OCI-LY1 (cell line): ENCODE measurements around the gene COL3A1.
A peak's percentile ranks its signal among the peaks of the same experiment; 100 is the strongest.

Experiments used
- H2AFZ ChIP-seq: fragments of 200-600 bp; sonication (generic), shearing (Covaris generic); 2 replicates; pipeline ENCODE4 v1.6.0; 2014; ENCODE audit warnings: antibody characterized with exemption, mild to moderate bottlenecking, low read length
- H3F3A ChIP-seq: fragments of 200-600 bp; sonication (generic), shearing (Covaris generic); 2 replicates; pipeline ENCODE4 v1.6.0; 2014; ENCODE audit warnings: mild to moderate bottlenecking, antibody characterized with exemption, low read length, moderate library complexity; ENCODE audit not compliant: insufficient read depth
- H3K27ac ChIP-seq: fragments of 200-600 bp; sonication (generic); 2 replicates; pipeline ENCODE4 v1.5.1; 2014; ENCODE audit warnings: low read length, mixed run types, mild to moderate bottlenecking, low read depth; ENCODE audit not compliant: poor library complexity, severe bottlenecking
- H3K27me3 ChIP-seq: fragments of 200-600 bp; sonication (generic); 2 replicates; pipeline ENCODE4 v1.6.0; 2014; ENCODE audit warnings: antibody characterized with exemption, mild to moderate bottlenecking, low read length, moderate library complexity; ENCODE audit not compliant: insufficient read depth
- H3K36me3 ChIP-seq: fragments of 200-600 bp; sonication (generic); 2 replicates; pipeline ENCODE4 v1.6.1; 2014; ENCODE audit warnings: mild to moderate bottlenecking, antibody characterized with exemption, low read length, moderate library complexity, mixed read lengths; ENCODE audit not compliant: insufficient read depth
- H3K4me1 ChIP-seq: fragments of 200-600 bp; sonication (generic); 2 replicates; pipeline ENCODE4 v1.5.1; 2014; ENCODE audit warnings: mild to moderate bottlenecking, low read length, moderate library complexity; ENCODE audit not compliant: insufficient read depth, severe bottlenecking
- H3K4me2 ChIP-seq: fragments of 200-600 bp; sonication (generic), shearing (Covaris generic); 2 replicates; pipeline ENCODE4 v1.6.1; 2014; ENCODE audit warnings: low read length
- H3K4me3 ChIP-seq: fragments of 200-600 bp; sonication (generic); 2 replicates; pipeline ENCODE4 v1.5.1; 2014; ENCODE audit warnings: low read length, low read depth, mild to moderate bottlenecking, mixed read lengths; ENCODE audit not compliant: poor library complexity, severe bottlenecking
- H3K79me2 ChIP-seq: fragments of 200-600 bp; shearing (Covaris generic); 2 replicates; pipeline ENCODE4 v1.6.1; 2016; ENCODE audit warnings: mixed run types, low read length, mixed read lengths; ENCODE audit not compliant: insufficient read depth
- H3K9ac ChIP-seq: fragments of 200-600 bp; sonication (generic), shearing (Covaris generic); 2 replicates; pipeline ENCODE4 v1.6.1; 2014; ENCODE audit warnings: mild to moderate bottlenecking, low read length, mixed read lengths
- H3K9me2 ChIP-seq: fragments of 200-600 bp; sonication (generic), shearing (Covaris generic); 2 replicates; pipeline ENCODE4 v1.6.1; 2014; ENCODE audit warnings: low read depth, mild to moderate bottlenecking, low read length, mixed read lengths
- H3K9me3 ChIP-seq: fragments of 200-600 bp; shearing (Covaris generic); 2 replicates; pipeline ENCODE4 v1.6.1; 2014; ENCODE audit warnings: low read length, mixed read lengths
- H4K20me1 ChIP-seq: fragments of 200-600 bp; sonication (generic), shearing (Covaris generic); 2 replicates; pipeline ENCODE4 v1.6.0; 2016; ENCODE audit warnings: mild to moderate bottlenecking, low read length; ENCODE audit not compliant: insufficient read depth
- EZH2 ChIP-seq: fragments of 200-600 bp; sonication (generic), shearing (Covaris generic); IDR thresholded peaks from 2 replicates; pipeline ENCODE4 v1.8.0; 2017; ENCODE audit warnings: borderline replicate concordance, mixed run types, mild to moderate bottlenecking, antibody characterized with exemption, low read length, moderate library complexity, mixed read lengths
- TF ChIP-seq, protein P1 (sequence below): fragments of 200-600 bp; sonication (generic), shearing (Covaris generic); IDR thresholded peaks from 2 replicates; pipeline ENCODE4 v1.5.1; 2017; ENCODE audit warnings: mild to moderate bottlenecking, antibody characterized with exemption, low read length, moderate library complexity, mixed read lengths

COL3A1 gene

DNA sequence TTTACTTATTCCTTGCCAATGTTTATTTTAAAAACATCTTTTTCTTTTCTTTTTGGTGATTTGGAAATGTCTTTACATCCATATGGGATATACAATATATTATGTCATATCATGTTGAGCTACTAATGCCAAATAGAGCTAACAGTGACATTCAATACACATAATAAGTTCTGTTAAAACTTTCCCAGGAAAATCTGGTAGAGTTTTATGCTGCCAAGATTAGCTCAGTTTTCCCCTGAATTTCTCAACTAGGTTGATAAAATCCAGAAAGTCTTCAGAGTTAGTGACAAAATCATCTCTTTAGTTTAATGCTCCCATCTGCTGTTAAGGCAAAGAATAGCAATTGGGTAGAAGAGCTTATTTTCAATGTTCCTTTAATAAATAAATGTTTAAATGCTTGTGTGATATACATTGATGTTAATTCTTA, 9.9 kb downstream of the COL3A1 start:
- Histone ChIP-seq H3F3A (no peaks in the 10 kb centered on the region), H3K4me3 (no peak overlapping the region), H3K4me2 (no peak overlapping the region), H3K27me3 (no peaks in the 10 kb centered on the region), H2AFZ (no peak overlapping the region), H3K36me3 (no peaks in the 10 kb centered on the region), H3K79me2 (no peaks in the 10 kb centered on the region), H4K20me1 (no peaks in the 10 kb centered on the region), H3K9me3 (no peaks in the 10 kb centered on the region), H3K27ac (no peak overlapping the region), H3K9me2 (no peaks in the 10 kb centered on the region), H3K9ac (no peak overlapping the region), H3K4me1 (peaks cover 25% of the 10 kb centered on the region)
- no peak for TF ChIP-seq EZH2
- TF ChIP-seq, protein P1, sequence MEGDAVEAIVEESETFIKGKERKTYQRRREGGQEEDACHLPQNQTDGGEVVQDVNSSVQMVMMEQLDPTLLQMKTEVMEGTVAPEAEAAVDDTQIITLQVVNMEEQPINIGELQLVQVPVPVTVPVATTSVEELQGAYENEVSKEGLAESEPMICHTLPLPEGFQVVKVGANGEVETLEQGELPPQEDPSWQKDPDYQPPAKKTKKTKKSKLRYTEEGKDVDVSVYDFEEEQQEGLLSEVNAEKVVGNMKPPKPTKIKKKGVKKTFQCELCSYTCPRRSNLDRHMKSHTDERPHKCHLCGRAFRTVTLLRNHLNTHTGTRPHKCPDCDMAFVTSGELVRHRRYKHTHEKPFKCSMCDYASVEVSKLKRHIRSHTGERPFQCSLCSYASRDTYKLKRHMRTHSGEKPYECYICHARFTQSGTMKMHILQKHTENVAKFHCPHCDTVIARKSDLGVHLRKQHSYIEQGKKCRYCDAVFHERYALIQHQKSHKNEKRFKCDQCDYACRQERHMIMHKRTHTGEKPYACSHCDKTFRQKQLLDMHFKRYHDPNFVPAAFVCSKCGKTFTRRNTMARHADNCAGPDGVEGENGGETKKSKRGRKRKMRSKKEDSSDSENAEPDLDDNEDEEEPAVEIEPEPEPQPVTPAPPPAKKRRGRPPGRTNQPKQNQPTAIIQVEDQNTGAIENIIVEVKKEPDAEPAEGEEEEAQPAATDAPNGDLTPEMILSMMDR, result peak; percentile 37

DNA sequence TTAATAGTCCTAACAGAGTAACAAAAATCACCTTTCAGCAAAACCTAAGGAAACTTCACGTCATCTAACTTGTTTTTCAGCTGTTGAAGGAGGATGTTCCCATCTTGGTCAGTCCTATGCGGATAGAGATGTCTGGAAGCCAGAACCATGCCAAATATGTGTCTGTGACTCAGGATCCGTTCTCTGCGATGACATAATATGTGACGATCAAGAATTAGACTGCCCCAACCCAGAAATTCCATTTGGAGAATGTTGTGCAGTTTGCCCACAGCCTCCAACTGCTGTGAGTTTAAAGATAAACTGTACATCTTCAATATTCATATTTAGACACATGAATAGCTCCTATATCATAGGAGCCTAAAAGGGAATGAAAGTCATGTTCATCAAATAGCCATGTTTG, 10.5 kb downstream of the COL3A1 start:
- Histone ChIP-seq H3K79me2 (no peaks in the 10 kb centered on the region), H4K20me1 (no peaks in the 10 kb centered on the region), H3K4me1 (peaks cover 19% of the 10 kb centered on the region), H3K9me3 (no peaks in the 10 kb centered on the region), H3K27ac (no peak overlapping the region), H3F3A (no peaks in the 10 kb centered on the region), H3K9ac (no peak overlapping the region), H2AFZ (no peak overlapping the region), H3K36me3 (no peaks in the 10 kb centered on the region), H3K4me3 (no peak overlapping the region), H3K27me3 (no peaks in the 10 kb centered on the region), H3K4me2 (no peak overlapping the region), H3K9me2 (no peaks in the 10 kb centered on the region)
- TF ChIP-seq, protein P1, result no peak
- TF ChIP-seq EZH2, result no peak

DNA sequence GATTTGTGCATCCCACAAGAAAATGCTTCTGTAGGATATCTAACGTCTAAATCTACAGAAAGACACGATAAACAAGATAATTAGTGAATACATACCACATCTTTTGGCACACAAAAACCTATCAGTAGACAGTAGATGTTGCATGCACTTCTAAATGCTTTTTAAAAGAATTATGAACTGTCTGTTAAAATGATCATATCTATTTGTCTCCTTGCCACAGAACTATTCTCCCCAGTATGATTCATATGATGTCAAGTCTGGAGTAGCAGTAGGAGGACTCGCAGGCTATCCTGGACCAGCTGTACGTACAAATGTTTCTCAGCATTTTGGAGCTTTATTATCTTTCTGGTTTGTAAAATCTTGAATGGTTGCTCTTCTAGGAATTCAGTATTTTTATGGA, 12.7 kb downstream of the COL3A1 start:
- no peaks in the 10 kb centered on the region for H3K9me2 ChIP-seq
- H3K9me3 ChIP-seq, result no peaks in the 10 kb centered on the region
- no peaks in the 10 kb centered on the region for H3K36me3 ChIP-seq
- H3K4me2 ChIP-seq, result no peak overlapping the region
- no peak overlapping the region for H3K27ac ChIP-seq
- H3K4me1 ChIP-seq, result peaks cover under 1% of the 10 kb centered on the region
- no peaks in the 10 kb centered on the region for H3F3A ChIP-seq
- no peak overlapping the region for H3K4me3 ChIP-seq
- H3K27me3 ChIP-seq, result no peaks in the 10 kb centered on the region
- no peaks in the 10 kb centered on the region for H4K20me1 ChIP-seq
- H3K9ac ChIP-seq, result no peak overlapping the region
- no peak overlapping the region for H2AFZ ChIP-seq
- H3K79me2 ChIP-seq, result no peaks in the 10 kb centered on the region
- TF ChIP-seq, protein P1, result no peak
- TF ChIP-seq EZH2, result no peak
